Activated CD8-positive, alpha-beta T cell treated with anti-CD3 and anti-CD28 coated beads, Interleukin-2, amount 10 ng/mL, durations not matched to agents 7 days and 5 days (primary cell): Measurements from ENCODE around the gene OR7D4. TPM values are rescaled to one million over a fixed set of nuclear protein-coding genes. Genes with fewer than 3 reads are reported as not detected.

Experiments used
- ATAC-seq: fragments of 150-1000 bp; cut with Tn5 transposase; one replicate; pipeline ENCODE4 v1.10.0; 2021; ENCODE audit warnings: moderate library complexity
- CTCF ChIA-PET: fragments of 350-600 bp; sonication (Branson Sonifier 250); formaldehyde crosslinking; loops from one replicate; lab custom pipeline; 2021; ENCODE audit warnings: antibody characterized with exemption; lab: Charles Lee
- POLR2A ChIA-PET: fragments of 350-600 bp; sonication (Branson Sonifier 250); formaldehyde crosslinking; loops from one replicate; lab custom pipeline; 2021; ENCODE audit warnings: antibody characterized with exemption; lab: Charles Lee
- DNase-seq: peaks from one replicate; pipeline ENCODE4 v3.0.0-alpha.2; 2020
- H3K27ac Mint-ChIP-seq: one replicate; pipeline ENCODE4 v1.8.0; 2021; ENCODE audit warnings: mild to moderate bottlenecking, mixed read lengths
- H3K27me3 Mint-ChIP-seq: one replicate; pipeline ENCODE4 v1.8.0; 2021; ENCODE audit warnings: low read depth, mixed read lengths
- H3K36me3 Mint-ChIP-seq: one replicate; pipeline ENCODE4 v1.8.0; 2021; ENCODE audit warnings: low read depth, mixed read lengths
- H3K4me1 Mint-ChIP-seq: one replicate; pipeline ENCODE4 v1.8.0; 2021; ENCODE audit warnings: low read depth, mixed read lengths
- H3K4me3 Mint-ChIP-seq: one replicate; pipeline ENCODE4 v1.8.0; 2021; ENCODE audit warnings: mild to moderate bottlenecking, mixed read lengths
- H3K9me3 Mint-ChIP-seq: one replicate; pipeline ENCODE4 v1.8.0; 2022; ENCODE audit warnings: mixed read lengths; ENCODE audit not compliant: insufficient read depth
- total RNA-seq, 2 experiments: library from RNA; stranded (reverse); gene quantifications; one replicate each; pipeline ENCODE4 v1.2.3, GENCODE V29; 2021

The OR7D4 gene
- total RNA-seq, 2 experiments from 2014 or later, result not detected

GRCh38 chr19:9165261-9165660, 54.1 kb downstream of the OR7D4 start:
- DNase-seq (no peak), ATAC-seq (no peak)
- Mint-ChIP-seq H3K36me3 (peaks cover 68% of the 10 kb centered on the region), H3K27ac (no peak overlapping the region), H3K4me1 (no peaks in the 10 kb centered on the region), H3K27me3 (no peaks in the 10 kb centered on the region), H3K9me3 (peaks cover 27% of the 10 kb centered on the region), H3K4me3 (no peak overlapping the region)
- POLR2A ChIA-PET, result no interaction called here
- CTCF ChIA-PET, result no interaction called here

GRCh38 chr19:9161427-9161826, 58.0 kb downstream of the OR7D4 start:
- Mint-ChIP-seq H3K27me3 (no peaks in the 10 kb centered on the region), H3K4me3 (no peak overlapping the region), H3K9me3 (peaks cover 29% of the 10 kb centered on the region), H3K27ac (no peak overlapping the region), H3K4me1 (no peaks in the 10 kb centered on the region), H3K36me3 (peaks cover 95% of the 10 kb centered on the region)
- POLR2A ChIA-PET, result no interaction called here
- ATAC-seq (no peak), DNase-seq (peak; percentile 6)
- CTCF ChIA-PET, result no interaction called here

Other genes with a start within 250 kb of the OR7D4 start
- gene MUC16, start 209.2 kb downstream of the OR7D4 start, total RNA-seq, result under 1 TPM in 1 of 2 experiments, not detected in 1; under 0.01 TPM
- gene OR1M1, start 132.5 kb downstream of the OR7D4 start, total RNA-seq, result not detected
- not detected for gene OR7G2, start 112.1 kb downstream of the OR7D4 start, total RNA-seq
- gene OR7G1, start 103.8 kb downstream of the OR7D4 start, total RNA-seq, result not detected
- not detected for gene OR7G3, start 92.6 kb downstream of the OR7D4 start, total RNA-seq
- 10 to 100 TPM; 37.1 to 41.3 TPM for gene ZNF317, start 79.2 kb downstream of the OR7D4 start, total RNA-seq
- not detected for gene OR7D2, start 40.6 kb downstream of the OR7D4 start, total RNA-seq
- gene OR7E24, start 31.3 kb upstream of the OR7D4 start, total RNA-seq, result not detected
- 10 to 100 TPM in 1 of 2 experiments, 1 to 10 TPM in 1; 7.5 to 10.0 TPM for gene ZNF699, start 90.2 kb upstream of the OR7D4 start, total RNA-seq
- gene ZNF559, start 104.6 kb upstream of the OR7D4 start, total RNA-seq, result 10 to 100 TPM; 13.3 to 18.0 TPM
- under 1 TPM; 0.68 to 0.83 TPM for gene ZNF177, start 143.4 kb upstream of the OR7D4 start, total RNA-seq
- 10 to 100 TPM; 25.3 to 25.5 TPM for gene ZNF266, start 216.0 kb upstream of the OR7D4 start, total RNA-seq